A673 (cell line): ENCODE results near the gene XPO4.

Source experiments
- CTCF ChIP-seq: fragments of 300-800, 200-600 bp; sonication (generic); conservative IDR thresholded peaks from 2 replicates; pipeline ENCODE4 v1.5.1; 2017; ENCODE audit warnings: low read depth, mild to moderate bottlenecking, antibody characterized with exemption, low read length, moderate library complexity, mixed read lengths
- EZH2 ChIP-seq: fragments of 200-600 bp; sonication (generic); IDR thresholded peaks from 2 replicates; pipeline ENCODE4 v1.6.1; 2017; ENCODE audit warnings: borderline replicate concordance, low read depth, mild to moderate bottlenecking, mixed read lengths, antibody characterized with exemption, low read length; ENCODE audit not compliant: poor library complexity, severe bottlenecking

GRCh38 chr13:20798027-20798426, 104.5 kb downstream of the XPO4 start:
- TF ChIP-seq EZH2 = no peak
- TF ChIP-seq CTCF = no peak
